HepG2 (cell line): ENCODE data around the gene CPLANE2. TPM values are rescaled to one million over a fixed set of nuclear protein-coding genes. Genes with fewer than 3 reads are reported as not detected.

Experiments used
- ARNT2 ChIP-seq: sonication (generic); formaldehyde crosslinking; IDR thresholded peaks from 2 replicates; pipeline ENCODE4 v1.8.0; 2022; ENCODE audit warnings: mild to moderate bottlenecking, low read depth, missing genetic modification reagents, moderate library complexity
- CREM ChIP-seq, 2 experiments: sonication (generic) in 1 of 2; formaldehyde crosslinking in 1 of 2; IDR thresholded peaks; 2 replicates each; pipeline versions ENCODE4 v1.4.0 to v1.6.1; 2016 to 2020; ENCODE audit warnings: antibody characterized with exemption in 1 of 2, mild to moderate bottlenecking in 1 of 2, missing genetic modification reagents in 1 of 2
- FIP1L1 ChIP-seq: fragments of 200-400 bp; formaldehyde crosslinking; IDR thresholded peaks from 2 replicates; pipeline ENCODE4 v1.6.1; 2018; ENCODE audit warnings: low read depth, mild to moderate bottlenecking, low read length, moderate library complexity, borderline replicate concordance; ENCODE audit not compliant: insufficient read depth
- GPN1 ChIP-seq: sonication (generic); formaldehyde crosslinking; IDR thresholded peaks from 2 replicates; pipeline ENCODE4 v1.5.1; 2020; ENCODE audit warnings: missing genetic modification reagents, borderline replicate concordance
- HMG20A ChIP-seq: IDR thresholded peaks from 2 replicates; pipeline ENCODE4 v1.6.1; 2016; ENCODE audit warnings: borderline replicate concordance
- HNF4A ChIP-seq: sonication (generic); formaldehyde crosslinking; IDR thresholded peaks from 2 replicates; pipeline ENCODE4 v1.4.0; 2020; ENCODE audit warnings: missing genetic modification reagents
- JDP2 ChIP-seq: sonication (generic); formaldehyde crosslinking; IDR thresholded peaks from 2 replicates; pipeline ENCODE4 v1.8.1; 2022; ENCODE audit warnings: missing genetic modification reagents, borderline replicate concordance
- JUN ChIP-seq: sonication (generic); formaldehyde crosslinking; IDR thresholded peaks from 2 replicates; pipeline ENCODE4 v1.4.0; 2020; ENCODE audit warnings: mild to moderate bottlenecking, missing genetic modification reagents
- KDM1A ChIP-seq: IDR thresholded peaks from 2 replicates; pipeline ENCODE4 v1.6.1; 2016; ENCODE audit warnings: missing compliant biosample characterization
- KLF13 ChIP-seq: sonication (generic); formaldehyde crosslinking; IDR thresholded peaks from 2 replicates; pipeline ENCODE4 v1.4.0; 2020; ENCODE audit warnings: mild to moderate bottlenecking, missing genetic modification reagents
- MYC ChIP-seq: sonication (generic); formaldehyde crosslinking; IDR thresholded peaks from 2 replicates; pipeline ENCODE4 v1.9.0; 2021; ENCODE audit warnings: missing genetic modification reagents, borderline replicate concordance
- NCOR1 ChIP-seq: fragments of 200-600 bp; sonication (generic); IDR thresholded peaks from 2 replicates; pipeline ENCODE4 v1.7.0; 2017; ENCODE audit warnings: antibody characterized with exemption, low read length, borderline replicate concordance
- RXRB ChIP-seq: IDR thresholded peaks from 2 replicates; pipeline ENCODE4 v1.6.1; 2016; ENCODE audit warnings: borderline replicate concordance, missing genetic modification reagents, missing compliant biosample characterization
- TSC22D2 ChIP-seq: sonication (generic); formaldehyde crosslinking; IDR thresholded peaks from 2 replicates; pipeline ENCODE4 v1.5.1; 2020; ENCODE audit warnings: missing genetic modification reagents, mild to moderate bottlenecking, borderline replicate concordance
- U2AF1 ChIP-seq: fragments of 200-400 bp; formaldehyde crosslinking; optimal IDR thresholded peaks from 2 replicates; pipeline ENCODE3; 2017; ENCODE audit warnings: mild to moderate bottlenecking, low read depth, low read length
- ZKSCAN5 ChIP-seq: sonication (generic); formaldehyde crosslinking; IDR thresholded peaks from 2 replicates; pipeline ENCODE4 v1.5.1; 2020; ENCODE audit warnings: mild to moderate bottlenecking, missing genetic modification reagents
- ZNF235 ChIP-seq: sonication (generic); formaldehyde crosslinking; IDR thresholded peaks from 2 replicates; pipeline ENCODE4 v1.8.1; 2023; ENCODE audit warnings: mild to moderate bottlenecking, missing genetic modification reagents, borderline replicate concordance
- ZNF33A ChIP-seq: sonication (generic); formaldehyde crosslinking; IDR thresholded peaks from 2 replicates; pipeline ENCODE4 v1.5.1; 2020; ENCODE audit warnings: missing genetic modification reagents, mild to moderate bottlenecking, moderate library complexity, borderline replicate concordance
- ZNF552 ChIP-seq: sonication (generic); formaldehyde crosslinking; IDR thresholded peaks from 2 replicates; pipeline ENCODE4 v1.9.0; 2022; ENCODE audit warnings: missing genetic modification reagents, mild to moderate bottlenecking, borderline replicate concordance
- ZNF788 ChIP-seq: sonication (generic); formaldehyde crosslinking; IDR thresholded peaks from 2 replicates; pipeline ENCODE4 v1.5.0; 2020; ENCODE audit warnings: mild to moderate bottlenecking, missing genetic modification reagents, borderline replicate concordance
- polyA plus RNA-seq, 8 experiments: library from polyadenylated mRNA; depleted of rRNA in 3 of 8; stranded (reverse) in 7 of 8; unstranded in 1 of 8; fragments of >200 nt; fragmentation: Illumina TruSeq in 4 of 8; extraction: Trizol in 4 of 8; gene quantifications; 2 replicates each; pipeline versions ENCODE4 v1.2.1 to v1.2.3, GENCODE V29; 2011 to 2016; ENCODE audit warnings: low read depth in 4 of 8, missing spikeins in 1 of 8, mixed read lengths in 1 of 8; ENCODE audit not compliant: insufficient read depth in 1 of 8
- total RNA-seq, 5 experiments: library from RNA; depleted of rRNA; stranded (reverse); fragments of >200 nt; fragmentation: Illumina TruSeq; extraction: Trizol; gene quantifications; 2 replicates each; pipeline ENCODE4 v1.2.3, GENCODE V29; 2016; ENCODE audit warnings: low read depth in 1 of 5
- TF ChIP-seq, protein P1 (sequence below): IDR thresholded peaks from 2 replicates; pipeline ENCODE4 v1.6.1; 2016
- TF ChIP-seq, protein P2 (sequence below): IDR thresholded peaks from 2 replicates; pipeline ENCODE4 v1.6.1; 2016
- TF ChIP-seq, protein P3 (sequence below): sonication (generic); formaldehyde crosslinking; IDR thresholded peaks from 2 replicates; pipeline ENCODE4 v1.4.0; 2020; ENCODE audit warnings: mild to moderate bottlenecking, low read depth, missing genetic modification reagents
- TF ChIP-seq, protein P4 (sequence below): sonication (generic); formaldehyde crosslinking; IDR thresholded peaks from 2 replicates; pipeline ENCODE4 v1.5.0; 2020; ENCODE audit warnings: mild to moderate bottlenecking, missing genetic modification reagents, moderate library complexity

The CPLANE2 gene
- total and polyA plus RNA-seq, 2 of the 13 experiments (the other 11 are each of a cell fraction or from before 2014, with no cell fraction given), result 0.29 to 1.6 TPM

DNA sequence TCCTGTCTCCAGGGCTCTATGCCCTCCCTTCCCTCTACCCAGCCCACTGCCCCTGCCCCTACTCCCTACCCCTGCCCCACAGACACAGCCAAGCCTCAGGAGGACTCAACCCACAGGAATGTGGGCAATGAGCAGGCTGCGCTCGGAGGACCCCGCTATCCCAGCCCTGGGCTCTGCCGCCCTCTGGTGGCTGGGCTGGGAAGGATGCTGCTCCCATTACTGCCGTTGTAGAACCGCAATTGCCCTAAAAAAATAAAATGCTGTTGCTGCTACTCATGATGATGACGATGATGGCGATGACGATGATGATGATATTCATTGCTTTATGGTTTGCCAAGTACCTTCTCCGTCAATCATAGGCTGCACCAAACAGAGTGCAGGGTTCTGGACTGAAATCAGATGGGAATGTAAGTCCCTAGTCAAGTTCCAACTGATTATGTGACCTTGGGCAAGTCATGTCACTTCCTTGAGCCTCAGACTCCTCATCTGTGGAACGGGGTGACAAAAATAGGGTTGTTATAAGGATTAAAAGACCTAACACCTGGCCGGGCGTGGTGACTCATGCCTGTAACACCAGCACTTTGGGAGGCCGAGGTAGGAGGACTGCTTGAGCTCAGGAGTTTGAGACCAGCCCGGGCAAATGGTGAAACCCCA lies 49.1 kb downstream of the CPLANE2 start (continued):
- peak; percentile 74; the same call in 1 of the 2 replicates for TF ChIP-seq KDM1A (CRISPR knock-in tag)
- TF ChIP-seq CREM (IDR thresholded peaks at IDR 0.05), result no peak
- no peak for TF ChIP-seq CREM (CRISPR knock-in tag; IDR thresholded peaks at IDR 0.05)
- TF ChIP-seq, protein P1, sequence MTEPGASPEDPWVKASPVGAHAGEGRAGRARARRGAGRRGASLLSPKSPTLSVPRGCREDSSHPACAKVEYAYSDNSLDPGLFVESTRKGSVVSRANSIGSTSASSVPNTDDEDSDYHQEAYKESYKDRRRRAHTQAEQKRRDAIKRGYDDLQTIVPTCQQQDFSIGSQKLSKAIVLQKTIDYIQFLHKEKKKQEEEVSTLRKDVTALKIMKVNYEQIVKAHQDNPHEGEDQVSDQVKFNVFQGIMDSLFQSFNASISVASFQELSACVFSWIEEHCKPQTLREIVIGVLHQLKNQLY (CRISPR knock-in tag), result no peak
- TF ChIP-seq RXRB (CRISPR knock-in tag), result 0 out of 2 replicates have a peak, but pooled peaks have one; percentile 61
- no peak for TF ChIP-seq JUN
- TF ChIP-seq ZNF788 (CRISPR knock-in tag), result no peak
- TF ChIP-seq FIP1L1, result no peak
- no peak for TF ChIP-seq KLF13 (CRISPR knock-in tag)
- no peak for TF ChIP-seq ARNT2 (CRISPR knock-in tag)
- TF ChIP-seq NCOR1, result no peak
- no peak for TF ChIP-seq U2AF1
- no peak for TF ChIP-seq HNF4A (CRISPR knock-in tag)
- TF ChIP-seq MYC (CRISPR knock-in tag), result 0 out of 2 replicates have a peak, but pooled peaks have one; percentile 19
- TF ChIP-seq ZKSCAN5 (CRISPR knock-in tag), result no peak
- TF ChIP-seq HMG20A (CRISPR knock-in tag), result peak; percentile 18; the same call in 1 of the 2 replicates
- TF ChIP-seq ZNF33A (CRISPR knock-in tag), result no peak
- TF ChIP-seq, protein P2, sequence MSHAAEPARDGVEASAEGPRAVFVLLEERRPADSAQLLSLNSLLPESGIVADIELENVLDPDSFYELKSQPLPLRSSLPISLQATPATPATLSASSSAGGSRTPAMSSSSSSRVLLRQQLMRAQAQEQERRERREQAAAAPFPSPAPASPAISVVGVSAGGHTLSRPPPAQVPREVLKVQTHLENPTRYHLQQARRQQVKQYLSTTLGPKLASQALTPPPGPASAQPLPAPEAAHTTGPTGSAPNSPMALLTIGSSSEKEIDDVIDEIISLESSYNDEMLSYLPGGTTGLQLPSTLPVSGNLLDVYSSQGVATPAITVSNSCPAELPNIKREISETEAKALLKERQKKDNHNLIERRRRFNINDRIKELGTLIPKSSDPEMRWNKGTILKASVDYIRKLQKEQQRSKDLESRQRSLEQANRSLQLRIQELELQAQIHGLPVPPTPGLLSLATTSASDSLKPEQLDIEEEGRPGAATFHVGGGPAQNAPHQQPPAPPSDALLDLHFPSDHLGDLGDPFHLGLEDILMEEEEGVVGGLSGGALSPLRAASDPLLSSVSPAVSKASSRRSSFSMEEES (CRISPR knock-in tag), result no peak
- no peak for TF ChIP-seq GPN1 (CRISPR knock-in tag)
- TF ChIP-seq ZNF552 (CRISPR knock-in tag), result no peak
- TF ChIP-seq ZNF235 (CRISPR knock-in tag), result no peak
- TF ChIP-seq, protein P3, sequence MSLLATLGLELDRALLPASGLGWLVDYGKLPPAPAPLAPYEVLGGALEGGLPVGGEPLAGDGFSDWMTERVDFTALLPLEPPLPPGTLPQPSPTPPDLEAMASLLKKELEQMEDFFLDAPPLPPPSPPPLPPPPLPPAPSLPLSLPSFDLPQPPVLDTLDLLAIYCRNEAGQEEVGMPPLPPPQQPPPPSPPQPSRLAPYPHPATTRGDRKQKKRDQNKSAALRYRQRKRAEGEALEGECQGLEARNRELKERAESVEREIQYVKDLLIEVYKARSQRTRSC (CRISPR knock-in tag), result no peak
- TF ChIP-seq, protein P4, sequence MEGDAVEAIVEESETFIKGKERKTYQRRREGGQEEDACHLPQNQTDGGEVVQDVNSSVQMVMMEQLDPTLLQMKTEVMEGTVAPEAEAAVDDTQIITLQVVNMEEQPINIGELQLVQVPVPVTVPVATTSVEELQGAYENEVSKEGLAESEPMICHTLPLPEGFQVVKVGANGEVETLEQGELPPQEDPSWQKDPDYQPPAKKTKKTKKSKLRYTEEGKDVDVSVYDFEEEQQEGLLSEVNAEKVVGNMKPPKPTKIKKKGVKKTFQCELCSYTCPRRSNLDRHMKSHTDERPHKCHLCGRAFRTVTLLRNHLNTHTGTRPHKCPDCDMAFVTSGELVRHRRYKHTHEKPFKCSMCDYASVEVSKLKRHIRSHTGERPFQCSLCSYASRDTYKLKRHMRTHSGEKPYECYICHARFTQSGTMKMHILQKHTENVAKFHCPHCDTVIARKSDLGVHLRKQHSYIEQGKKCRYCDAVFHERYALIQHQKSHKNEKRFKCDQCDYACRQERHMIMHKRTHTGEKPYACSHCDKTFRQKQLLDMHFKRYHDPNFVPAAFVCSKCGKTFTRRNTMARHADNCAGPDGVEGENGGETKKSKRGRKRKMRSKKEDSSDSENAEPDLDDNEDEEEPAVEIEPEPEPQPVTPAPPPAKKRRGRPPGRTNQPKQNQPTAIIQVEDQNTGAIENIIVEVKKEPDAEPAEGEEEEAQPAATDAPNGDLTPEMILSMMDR (CRISPR knock-in tag), result peak; percentile 99
- no peak for TF ChIP-seq TSC22D2 (CRISPR knock-in tag)
- TF ChIP-seq JDP2 (CRISPR knock-in tag), result no peak
